GM13977 (cell line): ENCODE data around the gene USH1C.

Experiments
- DNase-seq: peaks from one replicate; pipeline ENCODE4 v3.0.0; 2012; ENCODE audit warnings: low spot score
- in situ Hi-C: fragments of 300-500 bp; cut with MboI; formaldehyde crosslinking; loops from one replicate; pipeline ENCODE4 v1.12.0; 2022; ENCODE audit warnings: low sequenced_read_pairs, low pct_unique_long_range_greater_than_20kb, mixed read lengths, inconsistent platforms; ENCODE audit not compliant: unreplicated experiment
- TF ChIP-seq, protein P1 (sequence below): IDR thresholded peaks from 2 replicates; pipeline ENCODE4 v1.5.1; 2012; ENCODE audit warnings: mild to moderate bottlenecking, control low read depth; ENCODE audit not compliant: insufficient read depth; ENCODE audit errors: extremely low read depth, missing control alignments

The USH1C gene

DNA sequence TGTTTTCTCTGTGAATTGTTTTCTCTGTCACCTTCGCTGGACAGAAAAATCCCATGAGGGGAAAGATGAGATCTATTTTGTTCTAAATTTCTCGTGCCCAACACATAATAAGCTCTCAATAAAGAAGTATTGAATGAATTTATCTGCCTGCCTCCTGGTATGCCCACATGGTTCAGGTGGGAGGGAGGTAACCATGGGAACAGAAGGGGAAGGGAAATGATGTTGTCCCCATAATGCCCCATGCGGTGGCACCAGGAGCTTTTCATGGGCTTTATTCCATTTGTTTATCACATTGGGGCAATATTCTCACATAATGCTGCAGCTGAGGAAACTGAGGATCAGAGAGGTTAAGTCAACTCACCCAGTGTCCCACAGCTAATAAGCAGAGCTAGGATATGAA is 8.7 kb downstream of the USH1C start:
- in situ Hi-C loops = no loop called here
- DNase-seq = no peak
- TF ChIP-seq, protein P1, sequence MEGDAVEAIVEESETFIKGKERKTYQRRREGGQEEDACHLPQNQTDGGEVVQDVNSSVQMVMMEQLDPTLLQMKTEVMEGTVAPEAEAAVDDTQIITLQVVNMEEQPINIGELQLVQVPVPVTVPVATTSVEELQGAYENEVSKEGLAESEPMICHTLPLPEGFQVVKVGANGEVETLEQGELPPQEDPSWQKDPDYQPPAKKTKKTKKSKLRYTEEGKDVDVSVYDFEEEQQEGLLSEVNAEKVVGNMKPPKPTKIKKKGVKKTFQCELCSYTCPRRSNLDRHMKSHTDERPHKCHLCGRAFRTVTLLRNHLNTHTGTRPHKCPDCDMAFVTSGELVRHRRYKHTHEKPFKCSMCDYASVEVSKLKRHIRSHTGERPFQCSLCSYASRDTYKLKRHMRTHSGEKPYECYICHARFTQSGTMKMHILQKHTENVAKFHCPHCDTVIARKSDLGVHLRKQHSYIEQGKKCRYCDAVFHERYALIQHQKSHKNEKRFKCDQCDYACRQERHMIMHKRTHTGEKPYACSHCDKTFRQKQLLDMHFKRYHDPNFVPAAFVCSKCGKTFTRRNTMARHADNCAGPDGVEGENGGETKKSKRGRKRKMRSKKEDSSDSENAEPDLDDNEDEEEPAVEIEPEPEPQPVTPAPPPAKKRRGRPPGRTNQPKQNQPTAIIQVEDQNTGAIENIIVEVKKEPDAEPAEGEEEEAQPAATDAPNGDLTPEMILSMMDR = no peak

DNA sequence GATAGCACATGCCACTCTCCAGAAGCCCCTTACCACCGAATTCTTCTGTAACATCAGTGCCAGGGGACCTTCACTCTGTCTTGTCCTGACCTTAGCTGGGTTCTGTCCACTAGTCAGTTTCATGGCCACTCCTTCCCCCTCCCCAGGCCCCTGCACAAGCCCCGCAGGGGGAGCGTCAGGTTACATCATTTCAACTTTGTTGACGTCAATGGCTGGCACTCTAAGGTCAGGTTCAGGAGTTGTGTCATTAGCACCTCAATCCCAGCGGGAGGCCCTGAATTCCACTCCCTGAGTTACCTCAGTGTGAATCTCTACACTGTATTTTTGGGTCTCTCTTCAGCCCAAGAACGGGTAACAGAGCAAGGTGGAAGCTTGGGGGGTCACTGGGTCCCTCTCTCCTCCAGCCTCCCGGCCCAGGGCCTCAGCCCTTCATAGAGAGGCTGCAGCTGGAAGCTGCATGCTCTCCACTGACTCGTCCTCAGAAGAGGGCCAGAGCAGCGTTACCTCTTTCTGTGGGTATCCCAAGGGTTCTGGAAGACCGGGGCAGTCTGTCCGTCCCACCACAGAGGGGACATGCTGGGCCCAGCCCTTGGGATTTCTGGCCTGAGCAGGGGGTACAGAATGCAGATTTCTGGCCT is 10.3 kb downstream of the USH1C start:
- TF ChIP-seq, protein P1 = no peak
- DNase-seq = no peak
- in situ Hi-C loops = no loop called here

DNA sequence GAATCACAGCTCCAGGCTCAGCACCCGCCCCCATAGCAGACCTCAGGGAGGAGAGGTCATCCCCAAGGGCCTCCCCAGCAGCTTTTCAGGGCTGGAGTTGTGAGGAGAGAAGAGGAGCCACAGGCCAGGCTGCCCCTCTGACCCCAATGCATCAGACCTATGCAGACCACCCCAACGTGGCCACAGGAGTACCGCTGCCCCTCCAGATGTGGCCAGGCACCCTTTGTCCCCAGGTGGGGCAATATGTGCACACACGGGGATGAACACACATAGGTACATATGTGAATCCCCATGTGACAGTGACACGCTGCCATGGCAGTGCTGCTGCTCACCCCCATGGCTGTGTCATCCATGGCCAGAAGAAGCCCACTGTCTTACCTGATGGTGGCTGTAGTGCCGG is 10.9 kb downstream of the USH1C start:
- in situ Hi-C loops = no loop called here
- no peak for DNase-seq
- TF ChIP-seq, protein P1 = no peak

DNA sequence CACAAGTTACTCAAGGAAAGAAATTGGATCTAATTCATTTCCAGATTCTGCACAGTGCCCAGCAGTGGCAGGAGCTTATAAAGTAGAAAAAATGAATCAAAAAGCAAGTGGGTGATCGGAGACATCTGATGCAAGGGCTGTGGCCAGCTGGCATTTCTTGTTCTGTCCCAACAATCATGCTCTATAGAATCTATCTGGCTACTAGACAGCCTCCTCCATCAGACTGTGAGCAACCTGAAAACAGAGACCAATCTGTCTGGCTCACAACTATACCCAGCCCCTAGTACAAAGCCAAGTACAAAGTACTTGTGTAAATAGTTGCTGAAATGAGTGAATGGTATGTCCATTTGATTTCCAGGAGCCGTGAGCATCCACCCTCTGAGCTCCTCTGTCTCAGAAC is 11.4 kb downstream of the USH1C start:
- TF ChIP-seq, protein P1 = no peak
- no peak for DNase-seq
- in situ Hi-C loops = no loop called here

DNA sequence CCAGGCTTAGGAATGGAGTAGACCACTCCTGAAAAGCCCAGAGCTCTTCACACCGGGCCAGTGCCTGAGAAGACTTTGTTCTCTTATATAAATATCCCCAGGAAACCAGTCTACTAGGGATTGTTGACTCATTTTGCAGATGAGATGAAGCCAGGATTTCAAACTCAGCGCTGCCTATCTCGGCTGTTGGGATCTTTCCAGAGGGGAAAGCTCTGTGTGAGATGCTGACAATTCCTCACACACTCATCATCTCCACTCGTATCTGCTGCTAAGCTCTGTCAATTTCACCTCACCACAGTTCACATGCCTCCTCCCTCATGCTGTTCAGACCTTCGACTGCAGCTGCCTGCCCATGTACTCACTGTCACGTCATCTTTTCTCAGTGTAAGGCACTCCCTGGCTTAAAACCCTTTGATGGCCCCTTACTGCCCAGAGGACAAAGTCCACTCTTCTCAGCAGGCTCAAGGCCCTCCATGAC is 12.5 kb downstream of the USH1C start:
- no peak for DNase-seq
- TF ChIP-seq, protein P1 = no peak
- in situ Hi-C loops = no loop called here

DNA sequence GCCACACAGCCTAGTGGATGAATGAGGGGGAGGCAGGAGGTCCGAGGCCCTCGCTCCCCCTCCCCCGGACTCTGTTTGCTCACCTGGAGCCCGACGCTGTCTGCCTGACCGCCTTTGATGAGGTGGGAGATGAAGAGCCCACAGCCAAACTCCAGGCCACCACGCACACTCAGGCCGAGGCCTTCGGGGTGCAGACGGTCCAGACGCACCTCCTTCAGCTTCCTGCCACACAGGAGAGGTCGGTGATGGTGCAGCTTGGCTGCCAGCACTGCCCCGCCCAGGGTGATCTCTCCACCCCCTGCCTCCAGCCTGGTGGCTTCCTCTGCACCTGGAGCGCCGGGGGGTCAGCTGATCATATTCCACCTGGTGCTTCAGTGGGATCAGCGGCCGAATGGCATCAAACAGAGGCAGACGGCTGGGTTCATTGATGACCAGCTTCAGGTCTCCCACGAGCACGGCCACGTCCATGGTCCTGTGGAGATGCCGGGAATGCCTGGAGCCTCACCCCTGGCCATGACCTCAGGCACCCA is 13.1 kb downstream of the USH1C start:
- TF ChIP-seq, protein P1 = no peak
- DNase-seq = no peak
- in situ Hi-C loops = no loop called here
